Chondrocyte (in vitro differentiated cells): ENCODE data around the gene UBE2G2. TPM values are rescaled to one million over a fixed set of nuclear protein-coding genes. Genes with fewer than 3 reads are reported as not detected.

ENCODE experiments used
- DNase-seq: peaks from one replicate; pipeline ENCODE4 v3.0.0; 2021; ENCODE audit warnings: mixed read lengths, low spot score
- H3K27ac Mint-ChIP-seq: one replicate; pipeline ENCODE4 v1.8.0; 2021; ENCODE audit warnings: mild to moderate bottlenecking, moderate library complexity, mixed read lengths; ENCODE audit not compliant: unreplicated experiment
- H3K27me3 Mint-ChIP-seq: 2 replicates; pipeline ENCODE4 v1.8.0; 2021; ENCODE audit warnings: low read depth, mixed read lengths
- H3K36me3 Mint-ChIP-seq: 2 replicates; pipeline ENCODE4 v1.8.0; 2021; ENCODE audit warnings: low read depth, mixed read lengths
- H3K4me1 Mint-ChIP-seq: 2 replicates; pipeline ENCODE4 v1.8.0; 2021; ENCODE audit warnings: low read depth, mild to moderate bottlenecking, mixed read lengths
- H3K4me3 Mint-ChIP-seq: one replicate; pipeline ENCODE4 v1.8.0; 2021; ENCODE audit warnings: mild to moderate bottlenecking, moderate library complexity, mixed read lengths; ENCODE audit not compliant: unreplicated experiment
- H3K9me3 Mint-ChIP-seq: 2 replicates; pipeline ENCODE4 v1.8.0; 2021; ENCODE audit warnings: low read depth, mixed read lengths
- total RNA-seq: library from RNA; stranded (reverse); gene quantifications from 3 replicates; pipeline ENCODE4 v1.2.1, GENCODE V29; 2021
- TF ChIP-seq, protein P1 (sequence below): fragments of 200-600 bp; sonication (generic); IDR thresholded peaks from 2 replicates; pipeline ENCODE4 v1.5.0; 2021; ENCODE audit warnings: antibody characterized with exemption, mild to moderate bottlenecking, moderate library complexity

UBE2G2 gene
- total RNA-seq, 1 donor from 2014 or later = 48.5 TPM

DNA sequence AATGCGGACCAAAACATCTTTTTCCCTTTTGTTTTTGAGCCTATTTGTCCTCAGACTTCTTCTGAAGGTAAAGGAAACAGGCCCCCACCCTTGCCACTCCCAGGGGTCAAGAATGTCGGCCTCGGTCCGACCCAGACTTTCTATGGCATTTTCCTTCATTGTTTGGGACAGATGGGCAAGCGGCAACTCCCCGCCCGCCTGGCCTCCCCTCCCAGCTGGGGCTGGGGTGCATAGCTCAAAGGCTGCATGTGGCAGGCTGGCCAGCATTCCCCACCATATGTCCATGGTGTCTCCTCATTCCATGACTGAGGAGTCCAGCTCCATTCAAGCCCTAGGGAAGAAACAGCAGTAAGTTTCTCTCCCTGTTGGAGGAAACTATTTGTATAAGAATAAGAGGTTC, 60.9 kb downstream of the UBE2G2 start:
- no peak overlapping the region for H3K4me3 Mint-ChIP-seq

DNA sequence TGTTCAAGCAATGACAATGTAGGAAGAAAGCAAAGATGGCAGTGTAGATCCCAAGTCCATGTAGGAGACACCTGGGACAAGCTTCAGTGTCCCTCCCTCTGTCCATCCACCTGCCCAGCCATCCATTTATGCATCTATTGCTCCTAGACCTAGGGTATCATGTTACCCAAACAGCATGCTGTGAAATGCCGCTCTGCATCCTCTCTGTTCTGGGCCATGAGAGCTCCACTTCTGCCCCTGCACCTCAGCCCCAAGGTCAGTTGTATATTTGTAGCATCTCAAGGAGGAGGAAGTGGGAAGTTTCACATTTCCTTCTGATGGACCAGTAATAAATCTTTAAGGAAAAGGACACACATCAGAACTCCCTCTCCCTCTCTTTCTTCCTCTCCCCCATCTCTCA, 62.3 kb downstream of the UBE2G2 start:
- Mint-ChIP-seq H3K9me3 (no peaks in the 10 kb centered on the region), H3K4me3 (no peak overlapping the region), H3K27me3 (peaks cover 21% of the 10 kb centered on the region), H3K27ac (no peak overlapping the region), H3K4me1 (peaks cover 9% of the 10 kb centered on the region), H3K36me3 (no peaks in the 10 kb centered on the region)
- DNase-seq = no peak
- TF ChIP-seq, protein P1, sequence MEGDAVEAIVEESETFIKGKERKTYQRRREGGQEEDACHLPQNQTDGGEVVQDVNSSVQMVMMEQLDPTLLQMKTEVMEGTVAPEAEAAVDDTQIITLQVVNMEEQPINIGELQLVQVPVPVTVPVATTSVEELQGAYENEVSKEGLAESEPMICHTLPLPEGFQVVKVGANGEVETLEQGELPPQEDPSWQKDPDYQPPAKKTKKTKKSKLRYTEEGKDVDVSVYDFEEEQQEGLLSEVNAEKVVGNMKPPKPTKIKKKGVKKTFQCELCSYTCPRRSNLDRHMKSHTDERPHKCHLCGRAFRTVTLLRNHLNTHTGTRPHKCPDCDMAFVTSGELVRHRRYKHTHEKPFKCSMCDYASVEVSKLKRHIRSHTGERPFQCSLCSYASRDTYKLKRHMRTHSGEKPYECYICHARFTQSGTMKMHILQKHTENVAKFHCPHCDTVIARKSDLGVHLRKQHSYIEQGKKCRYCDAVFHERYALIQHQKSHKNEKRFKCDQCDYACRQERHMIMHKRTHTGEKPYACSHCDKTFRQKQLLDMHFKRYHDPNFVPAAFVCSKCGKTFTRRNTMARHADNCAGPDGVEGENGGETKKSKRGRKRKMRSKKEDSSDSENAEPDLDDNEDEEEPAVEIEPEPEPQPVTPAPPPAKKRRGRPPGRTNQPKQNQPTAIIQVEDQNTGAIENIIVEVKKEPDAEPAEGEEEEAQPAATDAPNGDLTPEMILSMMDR = no peak

More for the DNA sequence above, 60.9 kb downstream of the UBE2G2 start:
- TF ChIP-seq, protein P1 = no peak
- H3K27me3 Mint-ChIP-seq = peaks cover 28% of the 10 kb centered on the region
- no peaks in the 10 kb centered on the region for H3K9me3 Mint-ChIP-seq
- H3K36me3 Mint-ChIP-seq = no peaks in the 10 kb centered on the region
- H3K4me1 Mint-ChIP-seq = peaks cover 9% of the 10 kb centered on the region
- H3K27ac Mint-ChIP-seq = no peak overlapping the region
- DNase-seq = no peak

- Mint-ChIP-seq H3K4me3 (no peak overlapping the region), H3K27me3 (peaks cover 18% of the 10 kb centered on the region), H3K4me1 (peaks cover 9% of the 10 kb centered on the region), H3K27ac (no peak overlapping the region), H3K36me3 (no peaks in the 10 kb centered on the region), H3K9me3 (no peaks in the 10 kb centered on the region)
- no peak for DNase-seq
- TF ChIP-seq, protein P1 = no peak
Observed at GRCh38 chr21:44738621-44739020, 63.0 kb downstream of the UBE2G2 start.

GRCh38 chr21:44737706-44738354, 63.8 kb downstream of the UBE2G2 start:
- Mint-ChIP-seq H3K36me3 (no peaks in the 10 kb centered on the region), H3K4me3 (no peak overlapping the region), H3K27ac (no peak overlapping the region), H3K9me3 (no peaks in the 10 kb centered on the region), H3K4me1 (peaks cover 9% of the 10 kb centered on the region), H3K27me3 (peaks cover 24% of the 10 kb centered on the region)
- no peak for DNase-seq
- TF ChIP-seq, protein P1 = no peak

GRCh38 chr21:44736291-44737004, 65.2 kb downstream of the UBE2G2 start:
- TF ChIP-seq, protein P1 = no peak
- Mint-ChIP-seq H3K27me3 (peaks cover 32% of the 10 kb centered on the region), H3K4me1 (peaks cover 9% of the 10 kb centered on the region), H3K27ac (no peak overlapping the region), H3K4me3 (no peak overlapping the region), H3K9me3 (no peaks in the 10 kb centered on the region), H3K36me3 (no peaks in the 10 kb centered on the region)
- no peak for DNase-seq
